Measurements from ENCODE around the gene GALK1. TPM values are rescaled to one million over a fixed set of nuclear protein-coding genes. Genes with fewer than 3 reads are reported as not detected.
"Not testable (repeated sequence)": the region's sequence is repeated elsewhere in the genome, so short reads cannot be mapped to it uniquely, and the experiment has no call there.

GALK1 gene
- total RNA-seq, 1 donor from 2014 or later = 40.6 TPM

- DNase-seq (ENCODE audit: extremely low read depth, low read depth, low spot score) = peak; percentile 97
These were observed 19.6 kb upstream of the GALK1 start, which contains the start of gene UNK for GRCh38 chr17:75784473-75785015. UNK (plus strand) TSS chr17:75784806; CDS start chr17:75784881, 75 bp downstream.

GRCh38 chr17:75783803-75784472 lies 18.9 kb upstream of the GALK1 start:
- DNase-seq (ENCODE audit: extremely low read depth, low read depth, low spot score) = no peak

- no peak for DNase-seq (ENCODE audit: extremely low read depth, low read depth, low spot score)
These were observed 18.2 kb upstream of the GALK1 start for GRCh38 chr17:75783069-75783783.

- DNase-seq (ENCODE audit: extremely low read depth, low read depth, low spot score) = no peak
These were observed 15.2 kb upstream of the GALK1 start for GRCh38 chr17:75779987-75780889.

- DNase-seq (ENCODE audit: extremely low read depth, low read depth, low spot score) = peak; percentile 100
These were observed 14.4 kb upstream of the GALK1 start for GRCh38 chr17:75779250-75779986.

GRCh38 chr17:75778861-75779249 lies 13.9 kb upstream of the GALK1 start:
- no peak for DNase-seq (ENCODE audit: extremely low read depth, low read depth, low spot score)

GRCh38 chr17:75778066-75778860 lies 13.3 kb upstream of the GALK1 start:
- DNase-seq (ENCODE audit: extremely low read depth, low read depth, low spot score) = not testable (repeated sequence)

GRCh38 chr17:75777296-75777922 lies 12.4 kb upstream of the GALK1 start:
- no peak for DNase-seq (ENCODE audit: extremely low read depth, low read depth, low spot score)

- no peak for DNase-seq (ENCODE audit: extremely low read depth, low read depth, low spot score)
These were observed 11.6 kb upstream of the GALK1 start for GRCh38 chr17:75776386-75777295.

- DNase-seq (ENCODE audit: extremely low read depth, low read depth, low spot score) = no peak
These were observed 10.1 kb upstream of the GALK1 start for GRCh38 chr17:75774991-75775668.

- DNase-seq (ENCODE audit: extremely low read depth, low read depth, low spot score) = no peak
These were observed 9.5 kb upstream of the GALK1 start for GRCh38 chr17:75774471-75774990.

GRCh38 chr17:75773808-75774470 lies 8.9 kb upstream of the GALK1 start:
- no peak for DNase-seq (ENCODE audit: extremely low read depth, low read depth, low spot score)

- DNase-seq (ENCODE audit: extremely low read depth, low read depth, low spot score) = no peak
These were observed 8.3 kb upstream of the GALK1 start for GRCh38 chr17:75773121-75773807.

GRCh38 chr17:75771334-75772281 lies 6.6 kb upstream of the GALK1 start:
- DNase-seq (ENCODE audit: extremely low read depth, low read depth, low spot score) = no peak

GRCh38 chr17:75769536-75769935 lies 4.5 kb upstream of the GALK1 start:
- no peak for DNase-seq (ENCODE audit: extremely low read depth, low read depth, low spot score)

All from glomerular endothelial cell (primary cell).